Inflammatory macrophage treated with lipopolysaccharide for 1 hour (primary cell): ENCODE measurements around the gene TARDBP.
"Not testable (repeated sequence)": the region's sequence is repeated elsewhere in the genome, so short reads cannot be mapped to it uniquely, and the experiment has no call there.

Experiments used
- DNase-seq, 2 donors: peaks; one replicate each; pipeline ENCODE4 v3.0.0-alpha.2; 2020 to 2022

The TARDBP gene

GRCh38 chr1:10992864-10993263 lies 19.6 kb upstream of the TARDBP start:
- no peak for DNase-seq

GRCh38 chr1:10996100-10996499 lies 16.4 kb upstream of the TARDBP start:
- no peak for DNase-seq

- no peak for DNase-seq
Observed at GRCh38 chr1:11000526-11000925, 11.9 kb upstream of the TARDBP start.

DNA sequence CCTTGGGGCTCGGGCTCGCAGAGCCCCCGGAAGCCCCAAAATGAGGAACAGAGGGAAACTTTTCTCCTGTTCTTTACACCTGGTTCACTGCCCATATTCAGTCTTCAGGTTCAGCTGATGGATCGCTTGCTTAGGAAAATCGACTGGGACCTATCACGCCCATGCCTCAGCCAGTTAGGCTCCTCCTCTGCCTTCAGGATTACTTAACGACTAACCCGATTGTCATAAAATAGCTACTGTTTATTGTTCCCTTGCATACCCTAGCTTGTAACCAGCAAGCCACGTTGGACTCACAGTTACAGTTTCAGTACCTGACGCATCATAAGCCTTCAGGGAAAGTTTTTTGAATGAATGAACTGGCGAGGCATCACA lies 692 bp downstream of the TARDBP start:
- no peak for DNase-seq

- DNase-seq, result not testable (repeated sequence)
Observed at GRCh38 chr1:11019358-11019757, 6.9 kb downstream of the TARDBP start.

GRCh38 chr1:11019971-11020370 lies 7.5 kb downstream of the TARDBP start:
- no peak for DNase-seq

DNA sequence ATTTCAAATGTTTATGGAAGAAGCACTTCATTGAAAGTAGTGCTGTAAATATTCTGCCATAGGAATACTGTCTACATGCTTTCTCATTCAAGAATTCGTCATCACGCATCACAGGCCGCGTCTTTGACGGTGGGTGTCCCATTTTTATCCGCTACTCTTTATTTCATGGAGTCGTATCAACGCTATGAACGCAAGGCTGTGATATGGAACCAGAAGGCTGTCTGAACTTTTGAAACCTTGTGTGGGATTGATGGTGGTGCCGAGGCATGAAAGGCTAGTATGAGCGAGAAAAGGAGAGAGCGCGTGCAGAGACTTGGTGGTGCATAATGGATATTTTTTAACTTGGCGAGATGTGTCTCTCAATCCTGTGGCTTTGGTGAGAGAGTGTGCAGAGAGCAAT lies 10.7 kb downstream of the TARDBP start:
- no peak for DNase-seq

- DNase-seq, result no peak
Observed at GRCh38 chr1:11024154-11024873, 11.9 kb downstream of the TARDBP start.

GRCh38 chr1:11024874-11025203 lies 12.4 kb downstream of the TARDBP start:
- DNase-seq, result no peak

- no peak for DNase-seq
Observed at GRCh38 chr1:11025618-11026017, 13.2 kb downstream of the TARDBP start.

GRCh38 chr1:11026052-11026451 lies 13.6 kb downstream of the TARDBP start:
- no peak for DNase-seq

- DNase-seq, result no peak
Observed at GRCh38 chr1:11026903-11027302, 14.4 kb downstream of the TARDBP start.

GRCh38 chr1:11027316-11027715 lies 14.9 kb downstream of the TARDBP start:
- DNase-seq, result no peak

- DNase-seq, result no peak
Observed at GRCh38 chr1:11028018-11028417, 15.6 kb downstream of the TARDBP start.

GRCh38 chr1:11030865-11031264 lies 18.4 kb downstream of the TARDBP start:
- DNase-seq, result no peak

DNA sequence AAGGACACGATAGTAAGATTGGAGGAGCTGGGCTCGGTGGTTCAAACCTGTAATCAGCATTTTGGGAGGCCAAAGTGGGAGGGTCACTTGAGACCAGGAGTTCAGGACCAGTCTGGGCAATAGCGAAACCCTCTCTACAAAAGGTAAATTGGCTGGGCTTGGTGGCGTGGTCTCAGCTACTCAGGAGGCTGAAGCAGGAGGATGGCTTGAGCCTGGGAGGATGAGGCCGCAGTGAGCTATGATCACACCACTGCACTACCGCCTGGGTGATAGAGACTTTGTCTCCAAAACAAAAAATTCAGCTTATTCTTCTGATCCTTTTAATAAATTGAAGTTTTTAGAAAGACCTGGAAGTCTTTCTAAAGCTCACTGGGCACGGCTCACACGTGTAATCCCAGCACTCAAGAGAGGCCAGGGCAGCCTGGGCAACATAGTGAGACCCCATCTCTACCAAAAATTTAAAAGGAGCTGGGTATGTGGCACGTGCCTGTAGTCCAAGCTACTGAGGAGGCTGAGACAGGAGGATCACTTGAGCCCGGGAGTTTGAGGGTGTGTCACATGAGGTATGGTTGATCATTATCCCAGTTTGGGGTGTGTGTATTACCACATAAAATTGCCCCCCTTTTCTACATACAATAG lies 19.3 kb downstream of the TARDBP start:
- DNase-seq, result no peak

DNA sequence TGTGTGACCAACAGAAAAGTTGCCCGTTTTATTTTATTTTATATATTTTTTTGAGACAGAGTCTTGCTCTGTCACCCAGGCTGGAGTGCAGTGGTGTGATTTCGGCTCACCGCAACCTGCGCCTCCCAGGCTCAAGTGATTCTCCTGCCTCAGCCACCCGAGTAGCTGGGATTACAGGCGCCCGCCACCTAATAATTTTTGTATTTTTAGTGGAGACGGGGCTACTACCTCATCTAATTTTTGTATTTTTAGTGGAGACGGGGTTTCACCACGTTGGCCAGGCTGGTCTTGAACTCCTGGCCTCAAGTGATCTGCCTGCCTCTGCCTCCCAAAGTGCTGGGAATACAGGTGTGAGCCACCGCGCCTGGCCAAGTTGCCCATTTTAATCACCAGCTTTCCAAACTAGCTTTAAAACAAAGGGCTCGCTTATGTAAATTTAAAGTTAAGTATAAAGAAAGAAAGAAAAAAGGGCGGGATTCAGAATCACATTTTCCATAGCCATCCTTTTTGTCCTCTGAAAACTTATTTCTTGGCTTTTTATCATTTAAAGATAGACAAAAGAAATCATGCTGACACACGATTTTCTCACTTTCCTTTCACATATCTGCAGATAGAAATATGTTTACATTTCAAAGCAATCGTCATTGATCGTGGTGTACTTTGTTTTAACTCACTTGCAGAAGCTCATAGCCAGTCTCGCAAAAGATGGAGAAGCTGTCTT lies 24.7 kb downstream of the TARDBP start:
- not testable (repeated sequence) for DNase-seq

GRCh38 chr1:11037740-11038182 lies 25.3 kb downstream of the TARDBP start:
- peak; percentile 61 to 94 for DNase-seq

DNA sequence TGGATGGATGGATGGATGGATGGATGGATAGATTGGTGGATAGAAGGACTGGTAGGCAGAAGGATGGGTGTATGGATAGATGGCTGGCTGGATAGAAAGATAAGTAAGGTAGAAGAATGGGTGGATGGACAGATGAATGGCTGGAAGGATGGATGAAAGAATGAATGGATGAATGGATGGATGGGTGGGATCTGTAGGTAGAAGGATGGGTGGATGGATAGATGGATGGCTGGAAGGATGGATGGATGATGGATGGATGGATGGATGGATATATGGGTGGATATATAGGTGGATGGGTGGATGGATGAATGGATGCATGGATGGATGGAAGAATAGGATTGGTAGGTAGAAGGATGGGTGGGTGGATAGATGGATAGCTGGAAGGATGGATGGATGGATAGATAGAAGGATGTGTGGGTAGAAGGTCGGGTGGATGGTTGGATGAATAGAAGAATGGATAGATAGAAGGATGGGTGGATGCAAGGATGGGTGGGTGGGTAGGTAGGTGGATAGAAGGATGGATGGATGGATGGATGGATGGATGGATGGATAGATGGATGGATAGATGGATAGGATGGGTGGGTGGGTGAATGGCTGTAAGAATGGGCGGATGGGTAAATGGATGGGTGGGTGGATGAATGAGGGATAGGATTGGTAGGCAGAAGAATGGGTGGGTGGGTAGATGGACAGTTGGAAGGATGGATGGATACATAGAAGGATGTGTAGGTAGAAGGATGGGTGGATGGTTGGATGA lies 27.1 kb downstream of the TARDBP start:
- no peak for DNase-seq

DNA sequence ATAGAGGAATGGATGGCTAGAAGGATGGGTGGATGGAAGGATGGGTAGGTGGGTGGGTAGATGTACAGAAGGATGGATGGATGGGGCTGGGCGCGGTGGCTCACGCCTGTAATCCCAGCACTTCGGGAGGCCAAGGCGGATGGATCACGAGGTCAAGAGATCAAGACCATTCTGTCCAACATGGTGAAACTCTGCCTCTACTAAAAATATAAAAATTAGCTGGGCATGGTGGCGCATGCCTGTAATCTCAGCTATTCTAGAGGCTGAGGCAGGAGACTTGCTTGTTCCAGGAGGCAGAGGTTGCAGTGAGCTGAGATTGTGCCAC lies 27.6 kb downstream of the TARDBP start:
- DNase-seq, result not testable (repeated sequence)

DNA sequence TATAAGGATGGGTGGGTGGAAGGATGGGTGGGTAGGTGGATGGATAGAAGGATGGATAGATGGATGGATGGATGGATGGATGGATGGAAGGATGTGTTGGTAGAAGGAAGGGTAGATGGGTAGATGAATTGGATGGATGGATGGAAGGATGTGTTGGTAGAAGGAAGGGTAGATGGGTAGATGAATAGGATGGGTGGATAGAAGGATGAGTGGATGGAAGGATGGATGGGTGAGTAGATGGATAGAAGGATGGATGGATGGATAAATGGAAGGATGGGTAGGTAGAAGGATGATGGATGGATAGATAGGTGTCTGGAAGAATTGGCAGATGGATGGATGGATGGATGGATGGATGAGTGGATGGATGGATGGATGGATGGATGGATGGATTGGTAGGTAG lies 28.6 kb downstream of the TARDBP start:
- no peak for DNase-seq

- no peak for DNase-seq
Observed at GRCh38 chr1:11042065-11042464, 29.6 kb downstream of the TARDBP start.

DNA sequence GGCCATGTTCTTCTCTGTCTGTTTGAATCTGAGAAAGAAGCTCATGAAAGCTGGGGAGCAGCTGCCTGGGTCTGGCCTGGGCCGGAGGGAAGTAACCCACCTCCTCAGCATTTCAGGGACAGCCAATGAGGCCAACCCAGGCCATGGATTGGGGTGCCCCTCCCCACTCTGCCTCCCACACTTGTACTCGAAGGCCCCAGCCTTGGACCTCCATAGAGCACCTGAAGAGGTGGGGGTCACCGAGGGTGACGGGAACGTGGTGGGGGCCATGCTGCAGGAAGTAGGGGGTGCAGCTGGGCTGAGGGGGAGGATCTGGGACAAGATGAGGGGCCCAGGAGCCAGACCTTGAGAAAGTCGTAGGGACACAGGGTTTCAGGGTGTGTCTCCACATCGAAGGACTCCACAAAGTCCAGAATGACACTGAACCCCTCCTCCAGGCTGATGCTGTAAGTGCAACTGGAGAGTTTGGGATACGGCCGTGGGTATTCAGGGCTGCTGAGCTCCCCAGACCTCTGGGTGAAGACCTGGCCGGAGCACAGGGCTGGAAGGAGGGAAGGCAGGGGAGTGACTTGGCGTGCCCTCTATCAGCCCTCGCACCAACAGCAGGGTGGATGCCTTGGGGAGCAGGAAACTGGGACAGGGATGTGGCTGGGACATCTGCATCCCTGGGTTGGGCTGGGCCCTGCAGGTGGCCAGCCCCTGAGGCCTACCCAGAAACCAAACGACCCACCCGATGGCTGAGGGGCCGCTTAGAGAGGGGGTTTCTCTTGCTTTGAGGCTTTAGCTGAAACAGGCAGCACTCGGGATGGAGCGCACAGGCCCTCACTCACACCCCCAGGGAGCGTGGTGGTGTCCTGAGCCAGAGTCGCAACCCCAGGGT lies 30.8 kb downstream of the TARDBP start:
- DNase-seq, result no peak
